Epithelial cell of proximal tubule (primary cell): Measurements from ENCODE around the gene CDH4. TPM values are rescaled to one million over a fixed set of nuclear protein-coding genes. Genes with fewer than 3 reads are reported as not detected.

ENCODE experiments used
- DNase-seq: peaks from one replicate; pipeline ENCODE4 v3.0.0-alpha.2; 2011; ENCODE audit warnings: low read depth
- H3K4me3 ChIP-seq: 2 replicates; pipeline ENCODE4 v1.5.1; 2011; ENCODE audit warnings: low read depth, mild to moderate bottlenecking, low read length
- total RNA-seq: library from RNA; depleted of rRNA; stranded (reverse); fragments of >200 nt; gene quantifications from 2 replicates; pipeline ENCODE4 v1.2.3, GENCODE V29; 2015
- TF ChIP-seq, protein P1 (sequence below): conservative IDR thresholded peaks from 2 replicates; pipeline ENCODE4 v1.5.1; 2012; ENCODE audit warnings: low read depth, mild to moderate bottlenecking, low read length

The CDH4 gene
- total RNA-seq, 1 donor from 2014 or later, result 17.1 TPM

DNA sequence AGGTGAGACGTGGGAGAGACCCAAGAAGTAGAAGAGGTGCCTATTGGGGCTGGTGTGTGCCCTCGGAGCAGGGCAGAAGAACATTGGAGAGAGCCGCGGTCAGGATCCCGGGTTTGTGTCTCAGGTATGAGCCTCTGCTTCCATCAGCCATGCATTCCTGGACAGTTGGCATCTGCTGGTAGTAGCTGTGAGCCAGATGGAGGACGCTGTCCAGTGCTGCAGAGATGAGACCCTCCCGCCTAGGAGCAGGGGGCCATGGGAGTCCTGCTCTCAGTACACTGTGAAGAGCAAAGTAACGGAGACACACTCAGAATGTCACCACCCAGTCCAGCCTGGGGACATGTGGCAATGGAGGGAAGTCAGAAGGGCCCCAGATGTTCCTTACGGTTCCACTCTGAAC lies 108.2 kb downstream of the CDH4 start:
- TF ChIP-seq, protein P1, sequence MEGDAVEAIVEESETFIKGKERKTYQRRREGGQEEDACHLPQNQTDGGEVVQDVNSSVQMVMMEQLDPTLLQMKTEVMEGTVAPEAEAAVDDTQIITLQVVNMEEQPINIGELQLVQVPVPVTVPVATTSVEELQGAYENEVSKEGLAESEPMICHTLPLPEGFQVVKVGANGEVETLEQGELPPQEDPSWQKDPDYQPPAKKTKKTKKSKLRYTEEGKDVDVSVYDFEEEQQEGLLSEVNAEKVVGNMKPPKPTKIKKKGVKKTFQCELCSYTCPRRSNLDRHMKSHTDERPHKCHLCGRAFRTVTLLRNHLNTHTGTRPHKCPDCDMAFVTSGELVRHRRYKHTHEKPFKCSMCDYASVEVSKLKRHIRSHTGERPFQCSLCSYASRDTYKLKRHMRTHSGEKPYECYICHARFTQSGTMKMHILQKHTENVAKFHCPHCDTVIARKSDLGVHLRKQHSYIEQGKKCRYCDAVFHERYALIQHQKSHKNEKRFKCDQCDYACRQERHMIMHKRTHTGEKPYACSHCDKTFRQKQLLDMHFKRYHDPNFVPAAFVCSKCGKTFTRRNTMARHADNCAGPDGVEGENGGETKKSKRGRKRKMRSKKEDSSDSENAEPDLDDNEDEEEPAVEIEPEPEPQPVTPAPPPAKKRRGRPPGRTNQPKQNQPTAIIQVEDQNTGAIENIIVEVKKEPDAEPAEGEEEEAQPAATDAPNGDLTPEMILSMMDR, result no peak
- no peak for DNase-seq
- H3K4me3 ChIP-seq, result no peak overlapping the region

DNA sequence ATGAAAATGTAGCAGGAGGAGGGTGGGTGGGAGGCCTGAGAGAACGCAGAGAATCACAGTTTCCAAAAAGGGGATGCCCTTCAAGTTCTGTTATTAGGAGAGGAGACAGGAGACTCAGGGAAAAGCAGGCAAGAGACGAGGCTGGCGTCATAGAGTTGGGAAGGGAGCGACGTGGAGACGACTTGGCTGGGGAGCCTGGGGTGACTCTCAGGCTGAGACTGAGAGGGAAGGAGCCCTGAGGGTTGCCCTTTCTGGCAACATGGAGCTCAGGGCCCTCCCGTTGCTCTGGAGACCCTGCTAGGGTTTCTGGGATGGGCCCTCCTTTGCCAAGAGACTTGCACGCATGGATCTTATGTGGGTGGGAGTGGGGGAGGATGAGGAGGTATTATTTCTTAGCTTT lies 108.9 kb downstream of the CDH4 start:
- no peak overlapping the region for H3K4me3 ChIP-seq
- DNase-seq, result no peak
- TF ChIP-seq, protein P1, result no peak

DNA sequence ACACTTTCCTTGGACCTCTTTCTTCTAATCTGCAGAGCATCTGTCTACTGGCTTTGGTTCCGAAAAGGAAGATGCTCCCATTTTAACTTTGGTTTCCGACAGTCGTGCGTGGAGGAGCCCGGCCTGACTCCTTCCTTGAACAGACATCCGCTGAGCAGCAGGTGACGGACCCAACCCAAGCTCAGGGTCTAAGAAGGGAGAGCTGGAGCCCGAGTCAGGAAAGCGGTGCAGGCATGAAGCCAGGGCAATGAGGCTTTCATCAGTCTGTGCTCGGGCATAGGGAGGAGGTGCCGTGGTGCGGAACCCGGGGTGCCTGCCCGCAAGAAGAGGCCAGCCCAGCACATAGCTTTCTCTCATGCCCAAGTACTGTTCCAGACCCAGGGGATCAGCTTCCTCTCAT lies 109.4 kb downstream of the CDH4 start:
- H3K4me3 ChIP-seq, result no peak overlapping the region
- no peak for DNase-seq
- TF ChIP-seq, protein P1, result no peak

DNA sequence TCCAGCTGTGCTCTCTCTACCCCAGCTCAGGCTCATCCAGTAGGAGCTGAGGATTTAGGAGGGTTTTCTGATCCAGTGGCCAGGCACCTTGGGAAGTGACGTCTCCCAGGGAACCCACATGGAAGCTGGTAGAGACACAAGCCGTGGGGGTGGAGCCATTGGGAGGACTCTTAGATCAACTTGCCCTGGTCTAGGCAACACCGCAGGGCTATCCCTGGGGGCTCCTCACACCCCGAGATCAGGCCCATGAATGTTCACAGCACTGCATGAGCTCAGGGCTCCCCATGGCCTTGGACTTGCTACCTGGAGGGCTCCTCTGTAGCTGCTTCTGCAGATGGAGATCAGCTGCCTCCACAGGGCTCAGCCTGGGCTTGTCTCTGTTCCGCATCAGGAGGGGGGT lies 112.1 kb downstream of the CDH4 start:
- no peak for DNase-seq
- TF ChIP-seq, protein P1, result no peak
- H3K4me3 ChIP-seq, result no peak overlapping the region

DNA sequence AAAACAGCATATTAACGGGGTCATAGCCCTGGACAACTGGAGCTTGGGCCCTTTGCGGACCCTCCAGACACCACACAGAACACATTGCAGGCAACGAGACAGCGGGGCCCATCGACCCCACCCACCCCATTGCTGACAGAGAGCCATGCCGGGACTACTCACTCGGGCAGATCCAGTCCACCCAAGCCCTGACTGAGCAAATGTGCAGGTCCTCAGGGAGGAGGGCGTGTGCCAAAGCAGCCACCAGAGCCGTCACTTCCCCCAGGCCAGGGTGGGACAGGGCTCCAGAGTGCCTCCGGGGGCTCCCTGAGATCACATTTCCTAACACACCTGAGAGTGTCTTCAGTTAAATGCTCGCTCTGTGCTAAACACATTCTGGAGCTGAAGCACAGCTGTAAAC lies 114.9 kb downstream of the CDH4 start:
- no peak for DNase-seq
- no peak overlapping the region for H3K4me3 ChIP-seq
- TF ChIP-seq, protein P1, result no peak

DNA sequence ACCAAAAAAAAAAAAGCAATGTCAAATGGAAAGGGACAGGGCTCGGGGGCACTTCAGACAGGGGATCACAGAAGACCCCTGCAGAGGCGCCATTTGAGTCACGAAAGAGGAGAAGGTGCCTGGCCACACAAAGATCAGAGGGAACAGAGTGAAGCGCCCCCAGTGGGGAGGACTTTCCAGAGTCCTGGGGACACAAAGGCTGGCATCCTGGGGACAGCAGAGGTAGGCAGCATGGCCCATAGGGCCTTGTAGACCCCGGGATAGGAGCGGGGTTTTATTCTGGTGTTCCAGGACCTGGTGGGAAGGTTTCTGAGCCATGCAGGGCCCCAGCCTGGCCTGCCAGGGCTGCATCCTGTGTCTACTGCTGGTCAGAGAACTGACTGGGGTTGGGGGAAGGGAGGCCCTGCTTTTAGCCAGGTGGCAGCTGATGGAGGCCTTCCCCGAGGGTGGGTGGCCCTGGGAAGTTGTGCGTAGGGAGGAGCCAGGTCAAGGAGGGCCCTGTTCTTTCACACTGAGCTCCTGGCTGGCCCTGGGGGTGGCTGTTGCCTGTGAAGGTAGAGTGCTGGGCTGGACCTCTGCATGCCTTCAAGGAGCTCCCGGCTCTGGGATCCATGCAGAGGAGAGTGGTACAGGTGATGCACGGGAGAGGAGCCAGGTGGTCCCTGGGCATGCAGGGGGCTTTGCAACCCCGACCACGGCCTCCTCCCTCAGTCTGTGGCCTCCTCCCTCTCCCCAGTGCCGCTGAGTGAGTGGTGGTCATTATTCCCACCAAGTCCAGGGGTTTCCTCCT lies 117.9 kb downstream of the CDH4 start:
- TF ChIP-seq, protein P1, result no peak
- DNase-seq, result no peak
- H3K4me3 ChIP-seq, result no peak overlapping the region

DNA sequence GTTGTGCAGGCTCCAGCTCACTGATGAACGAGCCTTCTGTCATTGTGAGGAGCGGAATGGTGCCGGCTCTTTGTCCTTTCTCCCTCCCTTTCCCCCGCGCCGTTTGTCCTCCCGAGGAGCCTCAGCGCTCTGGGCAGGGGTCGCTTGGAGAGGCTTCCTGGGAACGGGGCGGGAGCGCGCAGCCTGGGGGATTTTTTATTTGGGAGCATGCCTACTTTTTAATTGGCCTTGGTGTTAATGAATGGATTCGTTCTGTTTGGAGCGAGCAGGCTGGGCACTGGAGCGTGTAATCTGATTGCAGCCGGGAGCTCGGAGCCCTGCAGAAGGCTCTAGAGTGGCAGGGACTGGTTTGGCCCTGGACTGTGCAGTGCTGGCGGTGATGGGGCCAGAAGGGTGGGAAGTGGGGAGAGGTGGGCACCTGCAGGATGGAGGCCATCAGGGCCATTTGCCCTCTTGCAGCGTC lies 118.8 kb downstream of the CDH4 start:
- peak overlapping the region; percentile 36 for H3K4me3 ChIP-seq
- no peak for DNase-seq
- TF ChIP-seq, protein P1, result no peak
